ENCODE measurements around the gene SLC4A9. TPM values are rescaled to one million over a fixed set of nuclear protein-coding genes. Genes with fewer than 3 reads are reported as not detected.
A peak's percentile ranks its signal among the peaks of the same experiment; 100 is the strongest.

SLC4A9 gene
- total RNA-seq (under 1 TPM in 4 of 6 donors, not detected in 2; 0.12 to 0.32 (median 0.23) TPM), polyA plus RNA-seq (1 to 10 TPM in 1 of 2 donors, under 1 TPM in 1; 0.89 to 1.0 TPM)

- no peak for TF ChIP-seq CTCF (IDR thresholded peaks at IDR 0.05)
- DNase-seq (no peak), FAIRE-seq (no peak), ATAC-seq (no peak)
- intact Hi-C loops (cut with DNase I), result loop anchor here (10.0 kb wide), 3 partner anchors 125 to 355 kb away; partner anchors contain the start of genes CD14 (in 1 of the 3) and TMCO6 (in 1 of the 3)
- Histone ChIP-seq H3K4me1 (no peaks in the 10 kb centered on the region), H3K4me3 (no peak within 1 kb of the TSS), H3K27ac (no peak within 1 kb of the TSS), H3K36me3 (no peaks in the 10 kb centered on the region), H3K9me3 (no peaks in the 10 kb centered on the region), H3K27me3 (no peaks in the 10 kb centered on the region)
- 80 to 86% methylated on average over 2 of the region's 2 CpGs for WGBS, 2 donors
These were observed at the start of gene SLC4A9 for GRCh38 chr5:140360101-140360500. Gene SLC4A9 (plus strand): TSS chr5:140360194. CDS start chr5:140360237, 43 bp downstream.

- no peaks in the 10 kb centered on the region for H3K27me3 ChIP-seq
- peaks cover 0 to 3% (median 0%) of the 10 kb centered on the region in 3 donors for H3K4me1 ChIP-seq
- H3K36me3 ChIP-seq, result no peaks in the 10 kb centered on the region
- ATAC-seq, result no peak
- TF ChIP-seq CTCF (IDR thresholded peaks at IDR 0.05), result no peak
- FAIRE-seq, result no peak
- no peak overlapping the region for H3K27ac ChIP-seq
- no peak overlapping the region for H3K4me3 ChIP-seq
- 81 to 88% methylated on average over 2 of the region's 2 CpGs for WGBS, 2 donors
- no peaks in the 10 kb centered on the region for H3K9me3 ChIP-seq
- intact Hi-C loops (cut with DNase I), result no loop called here
- no peak for DNase-seq
These were observed 49.6 kb upstream of the SLC4A9 start for GRCh38 chr5:140310434-140310833.

GRCh38 chr5:140311011-140311467 is 49.0 kb upstream of the SLC4A9 start:
- no peak for FAIRE-seq
- DNase-seq, result no peak
- Histone ChIP-seq H3K36me3 (no peaks in the 10 kb centered on the region), H3K27ac (no peak overlapping the region), H3K4me3 (no peak overlapping the region), H3K9me3 (no peaks in the 10 kb centered on the region), H3K4me1 (peaks cover 0 to 3% (median 0%) of the 10 kb centered on the region in 3 donors), H3K27me3 (no peaks in the 10 kb centered on the region)
- ATAC-seq, result peak in 3 of 4 donors; percentile 37 to 81 (median 54)
- WGBS, 2 donors, result 80 to 81% methylated on average over 5 of the region's 5 CpGs
- intact Hi-C loops (cut with DNase I), result no loop called here
- no peak for TF ChIP-seq CTCF (IDR thresholded peaks at IDR 0.05)

GRCh38 chr5:140312067-140312790 is 47.8 kb upstream of the SLC4A9 start:
- Histone ChIP-seq H3K36me3 (no peaks in the 10 kb centered on the region), H3K4me3 (no peak overlapping the region), H3K4me1 (peaks cover 0 to 3% (median 0%) of the 10 kb centered on the region in 3 donors), H3K27ac (peak overlapping the region in 2 of 4 donors; percentile 42 to 55), H3K27me3 (no peaks in the 10 kb centered on the region), H3K9me3 (no peaks in the 10 kb centered on the region)
- intact Hi-C loops (cut with DNase I), result no loop called here
- 31 to 49% methylated on average over 4 of the region's 4 CpGs for WGBS, 2 donors
- no peak for TF ChIP-seq CTCF (IDR thresholded peaks at IDR 0.05)
- FAIRE-seq, result no peak
- no peak for DNase-seq
- ATAC-seq, result peak in 3 of 4 donors; percentile 32 to 84 (median 71)

- Histone ChIP-seq H3K4me1 (peaks cover 0 to 3% (median 0%) of the 10 kb centered on the region in 3 donors), H3K36me3 (no peaks in the 10 kb centered on the region), H3K9me3 (no peaks in the 10 kb centered on the region), H3K27ac (peak overlapping the region in 2 of 4 donors; percentile 42 to 55), H3K4me3 (no peak overlapping the region), H3K27me3 (no peaks in the 10 kb centered on the region)
- WGBS, 2 donors, result 85 to 91% methylated on average over 7 of the region's 7 CpGs
- ATAC-seq, result no peak
- intact Hi-C loops (cut with DNase I), result no loop called here
- no peak for TF ChIP-seq CTCF (IDR thresholded peaks at IDR 0.05)
- FAIRE-seq, result no peak
- DNase-seq, result no peak
These were observed 47.2 kb upstream of the SLC4A9 start for GRCh38 chr5:140312791-140313189.
